Activated CD8-positive, alpha-beta memory T cell treated with anti-CD3 and anti-CD28 coated beads for 48 hours (primary cell): ENCODE measurements around the gene FAM180B.
A peak's percentile ranks its signal among the peaks of the same experiment; 100 is the strongest.

Experiments used
- DNase-seq, 3 experiments: peaks; one replicate each; pipeline ENCODE4 v3.0.0-alpha.2; 2020; ENCODE audit warnings: low read depth in 2 of 3, low spot score in 2 of 3

Gene FAM180B

DNA sequence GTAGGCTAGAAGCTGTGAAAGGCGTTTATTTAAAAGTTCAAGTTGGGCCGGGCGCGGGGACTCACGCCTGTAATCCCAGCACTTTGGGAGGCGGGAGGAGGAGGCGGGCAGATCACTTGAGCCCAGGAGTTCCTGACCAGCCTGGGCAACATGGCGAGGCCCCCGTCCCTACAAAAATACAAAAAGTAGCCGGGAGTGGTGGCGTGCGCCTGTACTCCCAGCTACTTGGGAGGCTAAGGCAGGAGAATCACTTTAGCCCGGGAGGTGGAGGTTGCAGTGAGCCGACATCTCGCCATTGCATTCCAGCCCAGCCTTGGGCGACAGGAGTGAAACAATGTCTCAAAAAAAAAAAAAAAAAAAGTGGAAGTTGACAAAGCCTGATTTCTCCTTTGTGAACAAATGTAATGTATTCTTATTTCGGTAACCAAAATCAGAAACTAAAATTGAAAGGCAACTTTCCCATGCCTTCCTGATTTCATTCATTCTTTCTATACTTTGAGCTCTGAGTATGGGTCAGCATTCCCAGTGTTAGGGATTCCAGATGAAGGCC is 20.3 kb upstream of the FAM180B start:
- no peak for DNase-seq

DNA sequence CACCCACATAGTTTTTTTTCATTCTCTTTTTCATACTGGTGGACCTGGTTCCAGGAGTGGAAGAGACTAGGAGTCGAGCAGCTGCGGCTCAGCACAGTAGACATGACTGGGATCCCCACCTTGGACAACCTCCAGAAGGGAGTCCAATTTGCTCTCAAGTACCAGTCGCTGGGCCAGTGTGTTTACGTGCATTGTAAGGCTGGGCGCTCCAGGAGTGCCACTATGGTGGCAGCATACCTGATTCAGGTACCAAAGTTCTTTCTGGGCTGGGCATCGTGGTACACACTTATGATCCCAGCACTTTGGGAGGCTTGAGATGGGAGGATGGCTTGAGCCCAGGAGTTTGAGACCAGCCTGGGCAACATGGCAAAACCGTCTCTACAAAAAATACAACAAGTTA is 16.8 kb upstream of the FAM180B start:
- DNase-seq, result no peak

DNA sequence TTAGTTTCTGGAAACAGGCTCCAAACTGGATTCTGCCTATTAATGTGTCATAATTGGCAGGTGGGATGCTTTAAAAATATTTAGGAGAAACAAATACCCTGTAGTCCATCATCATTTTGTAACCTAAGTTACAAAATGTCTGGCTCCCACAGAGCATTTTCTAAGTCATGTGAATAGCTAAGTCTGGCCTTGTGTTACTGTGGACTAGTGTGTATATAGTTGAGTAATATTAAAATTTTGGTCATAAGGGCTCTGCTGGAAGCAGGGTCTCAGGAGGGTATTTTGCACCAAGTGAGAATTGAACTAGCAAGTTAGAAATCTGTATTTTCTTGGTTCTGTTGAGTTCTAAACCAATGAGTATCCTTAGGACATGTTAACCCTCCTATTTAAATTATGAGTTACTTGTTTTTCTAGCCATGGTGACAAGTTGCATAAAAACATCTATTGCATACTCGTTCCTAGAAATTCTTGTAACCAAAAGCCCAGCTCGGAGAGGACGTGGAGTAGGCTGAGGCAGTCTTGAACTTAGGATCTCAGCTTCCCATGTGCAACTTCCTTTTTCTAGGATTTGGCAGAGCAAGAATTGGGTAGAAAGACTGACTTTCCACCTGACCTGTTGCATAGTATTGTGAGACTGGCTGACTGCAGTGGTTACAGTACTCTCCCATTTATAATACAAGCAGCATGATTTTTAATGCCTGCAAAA is 15.7 kb upstream of the FAM180B start:
- DNase-seq, result no peak

DNA sequence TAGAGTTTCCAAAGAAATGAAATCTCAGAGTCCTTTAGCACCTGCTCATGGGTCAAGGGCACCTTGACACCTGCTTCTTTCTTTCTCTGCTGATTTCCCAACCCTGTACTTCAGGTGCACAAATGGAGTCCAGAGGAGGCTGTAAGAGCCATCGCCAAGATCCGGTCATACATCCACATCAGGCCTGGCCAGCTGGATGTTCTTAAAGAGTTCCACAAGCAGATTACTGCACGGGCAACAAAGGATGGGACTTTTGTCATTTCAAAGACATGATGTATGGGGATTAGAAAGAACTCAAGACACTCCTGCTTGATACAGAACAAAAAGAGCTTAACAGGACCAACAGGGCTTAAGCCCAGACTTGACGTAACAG is 15.1 kb upstream of the FAM180B start:
- no peak for DNase-seq

DNA sequence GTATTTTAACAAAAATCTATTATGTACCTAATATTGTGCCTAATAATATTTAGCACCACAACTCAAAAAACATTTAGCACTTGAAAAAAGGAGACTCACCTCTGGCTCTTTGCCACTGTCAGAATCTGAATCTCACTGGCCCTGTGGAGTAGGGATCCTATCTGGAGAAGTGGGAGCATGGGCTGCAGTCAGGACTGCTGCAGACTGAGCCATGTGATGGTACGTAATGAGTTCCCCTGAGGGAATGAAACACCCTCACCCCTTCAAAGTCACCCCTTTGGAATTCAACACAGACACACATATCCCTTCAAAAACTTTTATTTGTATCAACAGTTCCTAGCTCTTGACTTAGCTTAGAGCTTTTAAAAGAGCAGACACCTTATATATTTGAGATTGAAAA is 14.6 kb upstream of the FAM180B start:
- no peak for DNase-seq

DNA sequence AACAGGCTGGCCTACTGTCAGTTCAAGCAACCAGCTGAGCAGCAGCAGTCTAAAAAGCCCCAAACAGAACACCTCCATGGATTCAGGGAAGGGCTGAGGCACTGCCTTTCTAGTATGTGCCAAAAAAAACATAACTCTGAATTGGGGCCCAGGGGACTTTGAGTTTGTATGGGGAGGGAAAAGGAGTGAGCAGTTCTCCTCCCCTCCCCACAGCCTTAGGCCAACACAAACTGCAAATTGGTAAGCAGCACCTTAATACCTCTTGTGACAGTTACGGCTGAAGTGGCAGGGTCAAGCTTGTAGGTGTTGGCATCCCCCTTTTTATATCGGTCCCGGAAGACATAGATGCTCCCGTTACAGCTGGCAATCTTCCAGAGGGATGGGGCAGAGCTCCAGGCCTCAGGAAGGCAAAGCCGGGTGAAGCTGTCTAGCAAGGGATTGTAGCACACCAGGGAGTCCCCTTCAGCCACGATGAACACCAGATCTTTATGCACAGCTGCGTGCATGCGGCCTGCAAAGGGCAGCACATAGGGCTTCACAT is 13.7 kb upstream of the FAM180B start:
- no peak for DNase-seq

DNA sequence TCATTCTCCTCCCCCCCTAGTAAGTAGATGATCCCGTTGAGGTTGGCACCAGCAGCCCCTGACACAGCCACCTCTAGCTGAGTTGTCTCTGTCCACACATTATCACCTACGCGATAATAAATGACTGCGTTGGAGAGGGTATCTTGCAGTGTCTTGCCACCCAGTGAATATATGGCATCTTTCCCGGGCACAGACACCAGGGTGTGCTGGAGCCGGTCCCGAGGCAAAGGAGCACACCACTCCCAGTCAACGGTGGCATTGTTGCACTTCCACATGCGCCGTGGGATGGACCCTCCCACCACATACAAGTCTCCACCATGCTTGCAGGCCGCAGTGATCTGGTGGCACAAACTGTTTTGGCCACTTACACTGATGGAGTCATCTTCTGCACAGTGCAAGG is 13.2 kb upstream of the FAM180B start:
- DNase-seq, result no peak

DNA sequence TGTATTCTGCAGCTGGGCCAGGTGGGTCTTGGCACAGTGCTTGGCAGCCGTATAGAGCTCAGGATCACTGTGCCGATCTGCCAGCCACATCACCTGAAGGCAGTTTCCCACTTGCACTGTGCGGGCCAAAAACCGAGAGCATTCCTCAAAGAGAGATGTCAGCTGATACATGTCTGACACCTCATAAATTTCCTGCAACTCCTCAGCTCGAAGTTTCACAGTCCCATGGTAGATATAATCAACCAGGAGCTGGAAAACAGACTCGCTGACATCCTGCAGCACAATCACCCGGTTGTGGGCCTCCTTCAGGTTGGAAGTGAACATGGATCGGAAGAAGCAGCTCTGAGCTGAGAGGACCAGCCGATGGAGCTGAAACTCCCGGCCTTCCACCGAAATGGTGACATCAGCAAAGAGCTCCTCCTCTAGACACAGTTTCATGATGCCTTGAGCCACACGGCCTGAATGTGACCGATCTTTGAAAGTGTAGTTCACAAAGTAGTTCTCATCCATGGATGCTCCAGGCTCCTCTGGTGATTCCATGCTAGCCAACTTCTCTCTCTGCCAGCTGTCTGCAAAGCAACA is 8.9 kb upstream of the FAM180B start:
- DNase-seq, result no peak

DNA sequence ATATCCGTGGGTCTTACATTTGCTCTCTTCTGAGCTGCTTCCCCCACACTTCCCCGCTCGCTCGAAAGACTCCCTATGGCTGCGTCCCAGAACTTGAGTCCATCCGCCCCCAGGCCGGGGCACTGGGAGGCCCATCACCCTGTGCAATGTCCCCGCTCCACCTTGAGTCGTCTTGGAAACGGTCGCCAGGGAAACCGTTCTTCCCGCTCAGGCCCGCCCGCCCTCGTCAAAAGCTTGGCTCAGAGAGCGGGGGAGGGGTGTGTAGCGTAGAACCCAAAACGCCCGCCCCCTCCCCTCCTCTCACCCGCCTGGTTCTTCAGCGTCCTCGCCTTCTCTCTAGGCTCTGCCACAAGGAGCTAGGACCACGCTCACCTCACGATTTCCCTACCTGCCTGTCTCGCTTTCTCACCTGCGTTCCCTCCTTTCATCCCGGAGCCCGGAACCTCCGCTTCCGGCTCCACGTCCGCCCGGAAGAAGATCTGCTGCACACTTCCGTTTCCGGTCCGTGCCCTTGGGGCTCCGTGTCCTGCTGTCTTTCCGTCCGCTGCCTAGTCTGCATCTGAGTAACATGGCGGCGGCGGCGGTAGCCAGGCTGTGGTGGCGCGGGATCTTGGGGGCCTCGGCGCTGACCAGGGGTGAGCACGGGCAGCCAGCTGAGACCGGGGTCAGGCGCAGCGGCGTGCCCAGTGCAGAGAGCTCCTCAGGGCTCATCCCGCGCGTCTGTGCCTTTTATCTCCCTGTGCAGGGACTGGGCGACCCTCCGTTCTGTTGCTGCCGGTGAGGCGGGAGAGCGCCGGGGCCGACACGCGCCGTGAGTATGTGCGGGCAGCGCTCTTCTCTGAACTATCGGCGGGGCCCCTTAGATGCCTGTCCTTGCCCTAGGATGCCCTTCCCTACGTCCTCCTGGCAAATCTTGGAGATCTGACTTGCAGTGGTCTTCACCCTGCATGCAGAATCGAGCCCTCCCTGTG is 7.7 kb upstream of the FAM180B start, which contains the start of the genes KBTBD4 and NDUFS3:
TSS of gene KBTBD4 (minus strand) at position 447 of the 971 bp plus-strand sequence. CDS start at position 428, 19 bp downstream.
TSS of gene NDUFS3 (plus strand) at position 551 of the 971 bp plus-strand sequence. CDS start at position 569, 18 bp downstream.
- peak; percentile 76 to 93 (median 93) for DNase-seq

DNA sequence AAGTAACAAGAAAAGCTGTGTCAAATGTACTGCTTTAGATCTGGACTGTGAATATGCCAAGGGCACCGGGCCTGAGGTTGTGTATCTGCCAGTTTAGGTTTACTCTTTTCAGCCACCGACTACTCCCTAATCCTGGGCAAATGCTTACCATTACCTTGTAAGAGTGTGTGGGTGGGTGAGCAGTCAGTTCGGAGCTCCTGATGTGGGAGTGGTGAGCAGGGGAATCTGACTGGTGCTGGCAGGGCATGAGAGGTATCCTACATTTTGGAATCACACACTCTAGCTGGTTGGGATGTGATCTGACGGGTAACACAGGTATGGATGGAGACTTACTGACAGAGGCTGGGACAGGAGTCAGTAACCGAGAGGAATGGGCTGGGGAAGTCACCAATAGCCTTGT is 2.6 kb upstream of the FAM180B start:
- DNase-seq, result no peak

DNA sequence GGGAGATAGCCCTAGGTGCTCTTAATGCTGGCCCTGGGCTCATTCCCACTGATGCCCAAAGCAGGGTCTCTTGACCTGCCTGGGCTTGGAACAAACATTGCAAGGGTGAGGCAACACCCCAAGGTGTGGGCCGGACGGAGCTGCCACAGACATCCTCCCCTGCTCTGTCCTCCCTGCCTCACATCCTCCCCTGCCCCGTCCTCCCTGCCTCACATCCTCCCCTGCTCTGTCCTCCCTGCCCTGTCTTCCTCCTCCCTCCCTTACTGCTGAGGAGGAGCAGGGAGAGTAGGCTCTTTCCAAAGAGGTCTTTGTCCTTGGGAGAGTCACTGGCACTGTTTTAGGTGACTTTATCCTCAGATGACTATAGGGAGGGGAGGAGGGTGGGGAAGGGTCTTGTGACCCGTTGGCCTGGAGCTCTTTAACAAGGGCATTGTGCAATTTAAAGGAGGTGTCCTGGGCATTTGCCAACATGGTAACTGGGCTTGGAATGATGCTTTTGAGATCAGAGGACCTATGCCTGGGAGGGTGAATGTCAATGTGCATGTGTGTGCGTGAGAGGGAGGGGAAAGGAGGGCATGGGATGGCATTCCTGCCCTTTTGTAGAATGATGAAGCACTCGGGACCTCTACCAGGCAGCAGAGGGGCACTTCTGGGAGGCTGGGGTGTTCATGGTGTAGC is 700 bp downstream of the FAM180B start:
- no peak for DNase-seq

DNA sequence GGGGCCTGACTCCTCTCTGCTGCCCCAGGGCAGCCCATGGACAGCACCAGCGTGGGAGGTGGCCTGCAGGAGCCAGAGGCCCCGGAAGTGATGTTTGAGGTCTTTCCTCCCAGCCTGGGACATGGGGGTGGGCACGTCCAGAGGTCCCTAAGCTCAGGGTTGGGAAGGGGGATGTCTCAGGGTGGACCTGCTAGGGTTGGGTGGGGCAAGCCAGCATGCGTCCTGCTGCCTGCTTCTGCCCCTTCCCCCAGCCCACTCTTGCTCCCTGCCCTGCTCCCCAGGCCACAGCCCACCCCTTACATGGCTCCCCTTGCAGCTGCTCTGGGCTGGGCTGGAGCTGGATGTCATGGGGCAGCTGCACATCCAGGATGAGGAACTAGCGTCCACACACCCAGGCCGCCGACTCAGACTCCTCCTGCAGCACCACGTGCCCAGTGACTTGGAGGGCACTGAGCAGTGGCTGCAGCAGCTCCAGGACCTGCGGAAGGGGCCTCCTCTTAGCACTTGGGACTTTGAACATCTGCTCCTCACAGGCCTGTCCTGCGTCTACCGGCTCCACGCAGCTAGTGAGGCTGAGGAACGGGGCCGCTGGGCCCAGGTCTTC is 1.3 kb downstream of the FAM180B start:
- no peak for DNase-seq

DNA sequence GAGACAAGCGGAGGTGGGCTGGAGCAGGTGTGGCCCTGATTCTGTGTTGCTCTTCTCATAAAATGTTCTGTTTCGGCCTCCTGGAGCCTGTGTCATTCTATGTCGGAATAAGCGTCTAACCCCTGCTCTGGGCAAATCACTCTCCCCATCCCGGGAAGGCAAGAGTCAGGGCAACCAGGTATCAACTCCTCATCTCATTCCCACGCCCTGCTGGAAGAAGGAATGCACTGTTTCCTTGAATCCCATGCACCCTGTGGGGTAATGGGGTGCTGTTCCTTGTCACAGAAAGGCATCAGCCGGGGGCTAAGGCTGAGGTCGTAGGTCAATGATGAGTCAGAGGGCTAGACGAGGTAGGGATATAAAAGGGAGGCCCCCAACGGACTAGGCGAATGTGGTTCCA is 2.6 kb downstream of the FAM180B start:
- no peak for DNase-seq

DNA sequence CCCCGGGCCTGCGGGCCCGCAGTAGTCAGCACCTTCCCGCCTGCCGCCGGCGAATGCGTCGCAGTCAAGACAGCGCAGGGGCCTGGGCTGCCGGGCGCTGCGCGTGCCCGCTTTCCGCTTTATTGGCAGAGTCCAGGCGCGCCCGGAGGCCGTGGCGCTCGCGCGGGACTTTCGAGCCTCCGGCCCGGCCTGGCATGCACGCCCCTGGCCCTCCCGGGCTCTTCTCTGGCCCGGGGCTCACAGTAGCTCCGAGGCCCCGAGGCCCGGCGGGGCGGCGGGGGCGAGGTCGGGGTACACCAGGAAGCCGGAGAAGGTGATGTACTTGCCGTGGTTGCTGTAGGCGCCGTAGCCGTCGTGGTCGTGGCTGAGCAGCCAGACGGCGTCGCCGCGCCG is 3.1 kb downstream of the FAM180B start:
- no peak for DNase-seq

DNA sequence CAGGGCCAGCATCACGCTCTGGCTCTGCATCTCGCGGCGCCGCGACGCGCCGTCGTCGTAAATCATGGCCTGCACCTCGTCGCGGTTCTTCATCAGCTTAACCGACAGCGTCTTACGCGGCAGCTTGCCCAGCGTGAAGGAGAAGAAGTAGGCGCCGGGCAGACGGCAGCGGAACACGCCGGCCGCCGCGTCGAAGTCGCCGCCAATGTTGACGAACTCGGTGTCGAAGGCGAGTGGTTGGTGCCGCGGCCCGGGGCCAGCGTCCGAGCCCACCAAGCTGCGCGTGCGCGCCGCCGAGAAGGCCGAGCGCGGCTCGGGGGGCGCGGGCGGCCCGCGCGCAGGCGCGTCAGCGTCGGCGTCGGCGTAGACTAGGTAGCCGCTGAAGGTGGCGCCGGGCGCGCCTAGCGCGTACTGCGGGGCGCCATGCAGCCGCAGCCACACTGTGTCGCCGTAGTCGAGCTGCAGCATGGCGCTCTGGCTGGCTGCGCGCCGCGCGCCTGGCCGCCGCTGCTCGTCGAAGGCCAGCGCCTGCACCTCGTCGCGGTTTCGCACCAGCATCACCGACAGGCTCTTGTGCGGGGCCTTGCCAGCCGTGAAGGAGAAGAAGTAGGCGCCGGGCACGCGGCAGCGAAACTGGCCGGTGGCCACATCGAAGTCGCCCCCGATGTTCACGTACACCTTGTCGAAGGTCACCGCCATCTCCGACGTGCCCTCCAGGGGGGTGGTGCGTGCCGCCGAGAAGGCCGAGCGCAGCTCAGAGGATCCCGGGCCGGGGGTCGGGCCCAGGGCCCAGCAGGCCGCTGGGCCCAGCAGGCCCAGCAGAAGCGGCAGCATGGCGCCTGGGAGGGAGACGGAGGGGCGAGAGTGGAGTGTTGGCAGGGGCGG is 3.7 kb downstream of the FAM180B start:
- DNase-seq, result no peak

DNA sequence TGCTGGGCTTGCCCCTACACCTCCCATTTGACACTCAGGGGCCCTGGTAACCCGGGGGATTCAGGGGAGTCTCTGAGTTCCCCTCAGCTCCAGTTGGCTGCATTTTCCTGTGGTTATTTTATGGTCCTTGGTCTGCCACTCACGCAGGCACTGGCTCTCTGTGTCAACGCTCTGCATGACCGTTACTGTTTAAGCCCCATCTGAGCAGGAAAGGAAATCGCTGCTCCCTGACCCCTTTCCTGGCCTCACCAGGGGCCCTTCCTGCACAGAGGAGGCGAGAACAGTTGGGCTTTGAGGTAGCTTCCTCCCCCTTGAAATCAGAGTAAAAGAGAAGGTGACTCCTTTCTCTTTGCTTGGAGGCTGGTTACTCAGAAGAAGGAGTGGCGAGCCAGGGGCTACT is 5.3 kb downstream of the FAM180B start:
- DNase-seq, result no peak

DNA sequence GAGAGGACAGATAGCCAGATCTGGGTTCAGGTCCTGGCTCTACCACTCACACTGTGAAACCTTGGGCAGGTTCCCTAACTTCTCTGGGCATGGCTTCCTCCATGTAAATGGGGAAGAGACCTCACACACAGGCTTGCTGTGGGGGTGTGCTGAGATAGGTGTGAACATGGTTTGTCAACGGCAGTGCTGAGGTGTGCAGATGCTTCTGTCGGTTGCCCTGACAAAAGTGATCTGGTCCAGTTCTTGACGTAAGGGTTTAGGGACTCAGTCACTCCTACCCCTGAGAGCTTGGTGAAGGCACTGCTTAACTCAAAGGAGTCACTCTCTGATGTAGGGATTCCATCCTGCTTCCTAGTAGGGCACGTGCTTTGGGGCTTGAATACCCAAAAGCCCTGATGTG is 5.8 kb downstream of the FAM180B start:
- no peak for DNase-seq

DNA sequence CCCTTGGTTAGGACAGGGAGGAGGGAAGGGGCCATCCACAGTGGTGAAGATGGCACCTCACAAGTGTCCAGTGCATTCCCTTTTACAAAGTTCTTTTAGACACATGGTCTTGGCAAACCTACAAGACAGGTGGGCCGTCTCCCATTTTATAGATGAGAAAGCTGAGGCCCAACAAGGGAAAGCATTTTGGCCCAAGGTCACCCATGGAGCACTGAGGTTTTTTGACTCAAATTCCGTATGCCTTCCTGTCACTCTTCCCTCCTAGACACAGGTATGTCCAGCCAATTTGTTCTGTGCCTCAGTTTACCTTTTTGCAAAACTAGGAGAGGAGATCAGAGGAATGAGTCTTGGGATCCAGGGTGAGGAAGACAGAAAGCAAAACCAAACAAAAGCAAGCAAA is 6.5 kb downstream of the FAM180B start:
- DNase-seq, result no peak

DNA sequence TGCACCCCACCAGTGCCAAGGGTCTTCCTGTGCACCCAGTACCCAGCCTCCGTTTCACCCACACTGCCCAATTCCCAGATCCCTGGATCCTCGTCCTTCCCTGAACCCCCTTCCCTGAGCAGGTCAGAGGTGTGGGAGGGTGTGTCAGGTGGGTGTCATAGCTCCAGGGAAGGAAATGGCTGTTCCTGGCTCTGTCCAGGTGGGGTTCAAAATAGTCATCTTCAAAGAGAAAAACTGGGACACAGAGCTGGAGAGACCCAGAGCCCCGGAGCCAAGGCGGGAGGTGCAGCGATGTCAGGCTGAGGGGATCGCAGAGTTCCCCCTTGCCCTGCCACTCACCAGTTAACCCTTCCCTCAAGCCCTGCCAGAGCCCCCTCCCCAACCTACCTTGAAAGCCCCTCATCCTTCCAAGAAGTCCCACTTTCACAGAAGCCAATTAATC is 7.0 kb downstream of the FAM180B start:
- DNase-seq, result no peak
